NCI-H1417 treated with DMSO at 0.1 percent for 48 hours (cell line): Measurements from ENCODE around the gene IFT27.

Source experiments
- DNase-seq: peaks from one replicate; lab custom pipeline; 2025; lab: John Stamatoyannopoulos, UW

IFT27 gene

DNA sequence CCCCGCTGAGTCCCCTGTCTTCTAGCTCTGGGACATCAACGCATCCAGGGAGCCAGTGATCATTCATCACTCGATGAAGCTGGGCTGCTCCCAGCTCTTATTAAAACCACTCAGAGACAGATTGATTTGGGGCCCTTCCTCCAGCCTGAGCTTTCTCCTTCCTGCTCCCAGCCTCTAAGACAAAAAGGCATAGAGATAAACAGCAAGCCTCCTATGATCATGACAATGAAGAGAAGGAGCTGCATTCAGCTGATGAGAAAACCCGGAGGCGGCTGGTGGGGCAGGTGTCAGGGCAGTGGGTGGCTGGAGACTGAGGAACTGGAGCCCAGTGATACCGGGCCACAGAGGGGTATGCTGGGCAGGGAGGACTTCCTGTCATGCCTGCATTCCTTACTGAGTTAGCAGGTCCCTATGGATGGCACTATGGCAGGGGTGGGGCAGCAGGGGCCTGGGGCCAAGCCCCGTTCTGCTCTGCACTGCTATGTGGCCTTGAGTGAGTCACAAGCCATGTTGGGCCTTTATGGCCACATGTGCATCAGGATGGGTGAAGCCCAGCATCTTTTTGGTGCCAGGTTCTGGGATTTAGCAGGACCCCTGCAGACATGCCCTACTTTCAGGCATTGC lies 20.7 kb upstream of the IFT27 start:
- DNase-seq: no peak

DNA sequence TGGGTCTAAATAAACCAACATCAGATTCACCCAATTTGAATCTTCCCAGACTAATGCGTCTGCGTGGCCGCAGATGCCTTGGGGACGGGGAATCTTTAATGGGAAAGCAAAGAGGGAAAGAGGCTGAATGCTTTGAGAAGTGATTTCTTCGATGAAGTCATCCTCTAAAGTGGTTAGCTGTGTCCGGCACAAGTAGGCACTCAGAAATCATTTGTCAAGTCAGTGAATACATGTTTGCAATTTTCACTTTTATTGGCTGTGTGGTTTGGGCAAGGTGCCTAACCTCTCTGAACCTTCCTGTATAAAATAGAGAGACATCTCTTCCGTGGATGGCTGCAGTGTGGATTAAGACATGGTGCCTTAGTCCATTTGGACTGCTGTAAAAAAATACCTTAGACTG lies 19.7 kb upstream of the IFT27 start:
- DNase-seq: no peak

GRCh38 chr22:36790648-36791047 lies 14.7 kb upstream of the IFT27 start:
- no peak for DNase-seq

DNA sequence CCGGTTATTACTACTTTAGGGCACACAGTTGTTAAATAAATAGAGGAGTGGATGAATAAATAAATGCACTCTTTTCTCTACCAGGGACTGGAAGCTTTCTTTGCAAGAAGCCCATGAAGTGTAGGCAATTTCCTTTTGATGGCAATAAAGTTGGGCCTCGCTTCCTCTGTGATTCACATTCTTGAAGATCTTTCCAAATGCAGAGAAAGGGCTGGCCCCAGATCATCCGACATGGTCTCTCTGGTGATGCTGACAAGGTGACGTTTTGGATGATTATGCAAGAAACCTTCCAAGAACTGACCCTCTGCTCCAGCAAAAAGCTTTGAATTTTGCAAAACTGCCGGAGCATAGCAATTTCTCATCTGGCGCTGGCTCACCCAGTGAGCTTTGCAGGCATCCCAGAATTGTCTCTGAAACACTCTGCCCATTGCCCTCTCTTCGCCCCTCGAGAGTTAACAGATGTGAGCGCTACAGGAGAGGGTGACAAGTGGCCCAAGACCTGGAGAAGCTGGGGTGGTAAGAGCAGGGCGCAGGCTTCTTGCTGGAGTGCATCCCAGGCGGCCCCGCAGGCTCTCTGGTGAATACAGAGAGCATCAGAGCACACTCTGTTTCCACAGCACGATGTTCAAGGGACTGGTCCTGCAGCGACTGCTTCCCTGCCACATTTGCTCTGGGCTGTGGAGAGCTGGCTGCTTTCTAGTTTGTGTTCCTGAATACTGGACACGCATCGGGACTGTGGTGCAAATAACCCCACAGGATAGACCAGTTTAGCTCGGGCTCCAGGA lies 11.5 kb upstream of the IFT27 start:
- no peak for DNase-seq

DNA sequence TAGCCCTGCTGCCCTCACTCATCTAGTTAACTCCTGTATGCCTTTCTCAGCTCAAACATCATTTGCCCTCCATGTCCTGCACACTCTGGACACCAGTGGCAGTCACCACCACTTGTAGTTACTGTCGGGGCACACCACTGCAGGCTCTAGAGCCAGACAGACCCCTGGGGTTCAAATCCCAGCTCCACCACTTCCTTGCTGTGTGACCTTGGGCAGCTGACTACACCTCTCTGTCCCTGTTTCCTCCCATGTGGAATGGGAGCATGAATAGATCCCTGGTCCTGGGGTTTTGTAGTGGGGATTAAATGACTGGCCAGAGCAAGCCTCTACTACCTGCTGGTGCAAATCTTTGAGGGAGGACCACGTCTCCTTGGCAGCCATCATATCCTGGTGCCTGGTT lies 7.8 kb upstream of the IFT27 start:
- no peak for DNase-seq

- DNase-seq: no peak
These were observed 6.0 kb upstream of the IFT27 start for GRCh38 chr22:36781656-36782627.

GRCh38 chr22:36778020-36778419 lies 2.1 kb upstream of the IFT27 start:
- DNase-seq: no peak

GRCh38 chr22:36776722-36777121 lies 803 bp upstream of the IFT27 start:
- DNase-seq: no peak

DNA sequence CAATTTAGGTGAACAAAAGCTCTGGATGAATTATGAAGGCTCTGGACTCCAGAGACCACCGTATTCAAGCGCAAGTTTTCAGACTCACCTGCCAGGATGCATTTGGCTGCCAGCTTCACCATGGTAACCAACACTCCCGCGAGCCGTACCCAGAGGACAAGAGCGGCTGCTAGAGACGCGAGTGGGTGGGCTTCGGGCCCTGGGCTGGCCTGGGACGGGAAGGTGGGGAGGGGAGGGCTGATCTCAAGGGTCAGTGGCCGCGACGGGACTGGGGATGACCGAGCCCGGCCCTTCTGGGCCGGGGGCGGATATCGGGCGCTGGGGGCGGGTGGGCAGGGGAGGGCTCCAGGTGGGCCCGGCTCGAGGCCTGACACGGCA lies 344 bp downstream of the IFT27 start:
- DNase-seq: no peak

- DNase-seq: no peak
These were observed 2.0 kb downstream of the IFT27 start for GRCh38 chr22:36773935-36774334.

GRCh38 chr22:36772451-36772850 lies 3.5 kb downstream of the IFT27 start:
- DNase-seq: no peak

- DNase-seq: no peak
These were observed 4.4 kb downstream of the IFT27 start for GRCh38 chr22:36771356-36772063.

DNA sequence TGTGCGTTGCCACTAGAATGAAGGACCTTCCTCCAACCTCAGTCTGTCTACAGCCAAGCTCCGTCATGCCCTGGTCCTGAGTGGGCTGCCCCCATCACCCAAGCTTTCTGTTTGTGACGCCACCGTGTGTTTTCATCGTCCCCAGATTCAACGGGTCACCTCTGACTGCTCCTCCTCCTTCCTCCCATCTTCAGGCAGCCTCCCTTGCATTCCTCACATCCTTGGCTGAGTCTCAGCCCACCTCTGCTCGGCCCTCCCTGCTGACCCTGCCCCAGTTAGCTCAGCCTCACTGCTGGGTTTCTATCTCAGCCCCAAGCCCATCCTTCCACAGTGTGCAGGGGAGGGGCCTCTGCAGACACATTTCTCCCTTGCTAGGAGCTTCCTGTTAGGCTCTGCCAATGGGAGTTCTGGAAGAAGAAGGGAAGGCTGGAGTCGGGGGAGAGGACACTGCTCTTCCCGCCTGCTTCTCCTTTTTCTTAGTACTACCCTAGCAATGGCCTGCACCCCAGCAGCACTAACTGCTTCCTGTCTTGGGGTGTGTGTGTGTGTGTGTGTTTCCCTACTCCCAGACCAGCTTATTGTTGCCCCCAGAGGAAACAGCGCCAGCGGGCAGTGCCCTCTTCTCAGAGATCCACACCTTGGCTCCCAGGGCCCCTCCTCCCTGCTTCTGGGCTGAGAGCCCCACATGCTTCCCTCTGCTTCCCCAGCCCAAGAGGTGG lies 5.2 kb downstream of the IFT27 start:
- no peak for DNase-seq

DNA sequence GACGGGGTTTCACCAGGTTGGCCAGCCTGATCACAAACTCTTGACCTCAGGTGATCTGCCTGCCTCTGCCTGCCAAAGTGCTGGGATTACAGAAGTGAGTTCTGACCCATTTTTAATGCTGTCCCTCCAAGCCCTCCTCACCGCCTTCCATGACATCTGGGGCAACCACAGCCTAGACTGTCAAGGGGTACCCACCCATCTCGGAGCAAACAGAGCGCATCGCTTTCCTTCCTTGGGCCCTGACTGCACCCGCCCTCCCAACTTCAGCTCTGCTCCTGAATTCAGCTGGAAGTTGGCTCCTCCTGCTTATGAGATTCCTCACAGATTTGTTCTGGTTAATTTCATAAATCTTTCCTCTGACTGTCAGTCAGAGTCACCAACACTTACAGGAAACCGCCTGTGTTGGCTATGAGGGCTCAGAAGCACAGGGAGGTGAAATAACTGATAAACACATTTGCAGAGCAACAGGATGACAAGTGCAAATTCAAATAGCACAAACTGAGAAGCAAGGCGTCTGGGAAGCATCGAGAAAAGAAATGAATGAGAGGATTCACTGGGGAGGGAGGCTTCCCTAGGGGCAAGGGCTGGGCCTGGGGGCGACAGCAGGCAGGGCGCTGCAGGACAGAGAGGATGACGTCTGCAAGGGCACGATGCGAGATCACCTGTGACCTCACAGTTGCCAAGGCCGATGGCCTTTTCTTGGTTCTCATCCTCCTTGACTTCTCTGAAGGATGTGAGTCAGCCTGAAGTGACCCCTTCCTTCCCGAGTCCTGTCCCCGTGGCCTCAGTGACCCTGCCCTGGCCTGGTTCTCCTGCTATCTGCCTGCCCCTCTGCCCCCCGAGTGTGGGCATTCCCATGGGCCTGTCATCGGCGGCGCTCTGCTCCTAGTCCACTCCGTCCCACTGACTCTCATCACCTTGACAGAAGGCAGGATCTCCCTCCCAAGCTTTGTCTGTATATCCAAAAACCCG lies 6.1 kb downstream of the IFT27 start:
- DNase-seq: no peak

GRCh38 chr22:36768616-36769015 lies 7.3 kb downstream of the IFT27 start:
- no peak for DNase-seq

GRCh38 chr22:36768141-36768540 lies 7.8 kb downstream of the IFT27 start:
- DNase-seq: no peak

DNA sequence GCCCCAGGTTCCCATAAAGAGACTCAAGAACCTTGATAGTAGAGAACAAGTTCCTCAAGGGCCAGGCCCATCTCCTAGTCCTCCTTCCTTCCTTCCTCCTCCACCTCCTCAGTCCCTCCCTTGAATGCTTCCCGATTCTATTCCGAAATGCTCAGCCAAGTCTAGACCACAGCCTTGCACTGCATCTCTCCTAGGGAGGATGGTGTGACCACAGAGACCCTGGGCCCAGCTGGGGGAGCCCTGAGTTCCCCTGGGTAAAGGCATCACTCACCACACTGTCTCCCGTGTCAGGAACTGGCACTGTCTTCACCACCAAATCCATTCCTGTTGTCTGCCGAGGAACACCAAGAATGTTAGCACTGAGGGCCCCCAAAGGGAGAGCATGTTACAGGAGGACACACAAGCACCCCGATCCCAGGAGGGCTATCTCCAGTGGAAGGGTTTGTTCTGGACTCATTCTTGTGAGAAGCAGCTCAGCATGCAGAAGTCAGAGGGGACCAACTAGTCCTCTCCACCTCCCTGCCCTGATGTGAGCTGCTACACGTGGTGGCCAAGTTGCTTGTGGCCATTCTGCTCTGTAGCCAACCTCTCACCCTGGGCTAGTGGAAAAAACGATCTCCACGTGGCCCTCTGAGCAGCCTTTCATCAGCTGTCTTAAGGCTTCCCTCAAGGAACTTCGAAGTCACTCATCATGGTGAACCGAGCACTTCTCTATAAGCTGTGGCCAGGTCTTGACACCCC lies 8.7 kb downstream of the IFT27 start:
- no peak for DNase-seq

- no peak for DNase-seq
These were observed 9.9 kb downstream of the IFT27 start for GRCh38 chr22:36765943-36766450.
